ENCODE results near the gene KRTAP13-2. TPM values are rescaled to one million over a fixed set of nuclear protein-coding genes. Genes with fewer than 3 reads are reported as not detected.

The KRTAP13-2 gene
- total RNA-seq, 2 donors from 2014 or later = not detected

DNA sequence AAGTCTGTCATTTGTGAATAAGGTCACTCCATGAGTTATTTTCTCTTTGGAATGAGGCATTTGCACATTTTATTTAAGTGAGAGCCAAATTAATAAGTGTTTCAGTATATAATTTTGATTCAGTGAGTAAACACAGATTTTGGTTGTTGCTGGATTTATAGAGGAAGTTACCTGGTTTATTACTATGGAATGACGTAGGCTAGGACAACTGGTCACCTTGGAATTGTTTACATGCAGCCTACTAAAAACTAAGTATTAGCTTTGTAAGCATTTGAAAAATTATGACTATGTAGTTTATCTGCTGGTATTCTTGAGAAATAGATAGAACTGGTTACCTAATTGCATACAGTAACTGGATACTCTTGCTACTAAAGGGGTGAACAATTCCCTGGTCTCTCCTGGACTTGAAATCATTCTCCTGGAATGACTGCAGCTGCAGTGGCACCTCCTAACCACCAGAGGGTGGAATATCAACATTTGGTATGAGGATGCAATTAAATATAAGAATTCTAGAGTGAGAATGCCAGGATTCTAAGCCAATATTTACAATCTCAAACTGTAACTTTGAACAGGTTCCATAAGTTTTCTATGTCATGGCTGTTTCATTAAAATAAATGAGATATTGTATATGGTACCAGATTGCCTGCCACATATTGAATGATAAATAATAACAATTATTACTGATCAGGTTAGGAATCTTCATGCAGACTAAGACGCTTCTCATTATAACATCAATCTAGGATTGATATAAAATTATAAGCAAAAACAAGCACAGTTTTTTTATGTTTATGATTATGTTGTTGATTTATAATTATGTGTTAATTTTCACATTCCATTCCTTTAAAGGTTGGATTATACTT lies 31.1 kb downstream of the KRTAP13-2 start:
- Mint-ChIP-seq H3K36me3 (ENCODE audit: low read depth) (no peaks in the 10 kb centered on the region), H3K27ac (no peak overlapping the region), H3K4me3 (no peak overlapping the region), H3K4me1 (no peaks in the 10 kb centered on the region), H3K27me3 (peaks cover 17% of the 10 kb centered on the region)
- H3K9me3 ChIP-seq (ENCODE audit: control insufficient read depth, low read length, poor library complexity, severe bottlenecking) = no peaks in the 10 kb centered on the region
- ATAC-seq (no peak), DNase-seq (no peak)

DNA sequence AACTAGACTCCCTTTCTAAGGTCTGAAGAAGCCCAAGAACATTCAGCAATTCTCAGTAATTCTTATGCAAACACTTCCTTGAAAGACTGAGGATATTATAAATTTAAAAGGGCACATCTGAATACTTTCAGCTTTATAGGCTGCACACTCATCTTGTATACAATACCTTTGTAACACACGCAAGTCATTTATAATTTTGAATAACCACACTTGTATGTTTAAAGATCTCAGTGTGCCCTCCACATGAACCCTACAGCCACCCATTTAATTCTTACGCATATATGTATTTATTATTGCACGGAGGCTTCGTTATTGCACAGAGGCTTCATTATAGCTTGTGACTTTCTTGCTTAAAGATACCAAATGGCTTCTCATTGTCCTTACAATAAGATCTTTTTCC lies 33.4 kb downstream of the KRTAP13-2 start:
- no peak overlapping the region for H3K4me3 Mint-ChIP-seq
- H3K4me1 Mint-ChIP-seq = no peaks in the 10 kb centered on the region
- no peak overlapping the region for H3K27ac Mint-ChIP-seq
- H3K27me3 Mint-ChIP-seq = peaks cover 5% of the 10 kb centered on the region
- H3K9me3 ChIP-seq (ENCODE audit: control insufficient read depth, low read length, poor library complexity, severe bottlenecking) = no peaks in the 10 kb centered on the region
- H3K36me3 Mint-ChIP-seq (ENCODE audit: low read depth) = no peaks in the 10 kb centered on the region
- ATAC-seq (no peak), DNase-seq (no peak)

- no peak for DNase-seq
- no peaks in the 10 kb centered on the region for H3K9me3 ChIP-seq (ENCODE audit: control insufficient read depth, low read length, poor library complexity, severe bottlenecking)
- no peaks in the 10 kb centered on the region for H3K36me3 Mint-ChIP-seq (ENCODE audit: low read depth)
- no peak for ATAC-seq
- H3K27me3 Mint-ChIP-seq = peaks cover 4% of the 10 kb centered on the region
- H3K27ac Mint-ChIP-seq = no peak overlapping the region
- H3K4me1 Mint-ChIP-seq = no peaks in the 10 kb centered on the region
- no peak overlapping the region for H3K4me3 Mint-ChIP-seq
Observed at GRCh38 chr21:30337772-30338171, 34.3 kb downstream of the KRTAP13-2 start.

GRCh38 chr21:30337276-30337744 lies 34.8 kb downstream of the KRTAP13-2 start, which contains the start of gene KRTAP27-1:
Gene KRTAP27-1 (minus strand): TSS chr21:30337694. CDS start chr21:30337668, 26 bp downstream.
- ATAC-seq = no peak
- no peak for DNase-seq
- H3K36me3 Mint-ChIP-seq (ENCODE audit: low read depth) = no peaks in the 10 kb centered on the region

DNA sequence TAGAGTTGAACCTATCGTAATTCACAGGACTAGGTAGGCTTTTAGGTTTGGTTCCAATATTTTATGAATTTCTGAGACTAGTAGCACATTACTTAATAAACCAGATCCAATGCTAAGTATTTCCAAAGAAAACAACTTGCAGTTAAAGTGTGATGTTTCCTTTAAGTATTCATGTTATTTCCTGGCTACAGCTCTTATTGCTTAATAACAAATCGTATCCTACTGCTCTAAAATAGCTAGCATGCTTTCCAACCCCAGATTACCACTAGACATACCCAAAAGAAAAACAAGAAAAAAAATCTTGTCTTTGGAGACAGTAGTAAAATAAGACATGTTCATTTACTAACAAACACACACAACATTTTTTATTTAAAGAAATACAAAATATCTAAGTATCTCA lies 35.5 kb downstream of the KRTAP13-2 start:
- H3K27ac Mint-ChIP-seq = no peak overlapping the region
- H3K4me3 Mint-ChIP-seq = no peak overlapping the region
- no peaks in the 10 kb centered on the region for H3K4me1 Mint-ChIP-seq
- no peaks in the 10 kb centered on the region for H3K9me3 ChIP-seq (ENCODE audit: control insufficient read depth, low read length, poor library complexity, severe bottlenecking)
- no peak for DNase-seq
- ATAC-seq = no peak
- no peaks in the 10 kb centered on the region for H3K27me3 Mint-ChIP-seq
- no peaks in the 10 kb centered on the region for H3K36me3 Mint-ChIP-seq (ENCODE audit: low read depth)

More at GRCh38 chr21:30337276-30337744, 34.8 kb downstream of the KRTAP13-2 start, which contains the start of gene KRTAP27-1:
- H3K27ac Mint-ChIP-seq = no peak within 1 kb of the TSS
- H3K9me3 ChIP-seq (ENCODE audit: control insufficient read depth, low read length, poor library complexity, severe bottlenecking) = no peaks in the 10 kb centered on the region
- H3K4me1 Mint-ChIP-seq = no peaks in the 10 kb centered on the region
- H3K27me3 Mint-ChIP-seq = peaks cover 4% of the 10 kb centered on the region
- H3K4me3 Mint-ChIP-seq = no peak within 1 kb of the TSS

DNA sequence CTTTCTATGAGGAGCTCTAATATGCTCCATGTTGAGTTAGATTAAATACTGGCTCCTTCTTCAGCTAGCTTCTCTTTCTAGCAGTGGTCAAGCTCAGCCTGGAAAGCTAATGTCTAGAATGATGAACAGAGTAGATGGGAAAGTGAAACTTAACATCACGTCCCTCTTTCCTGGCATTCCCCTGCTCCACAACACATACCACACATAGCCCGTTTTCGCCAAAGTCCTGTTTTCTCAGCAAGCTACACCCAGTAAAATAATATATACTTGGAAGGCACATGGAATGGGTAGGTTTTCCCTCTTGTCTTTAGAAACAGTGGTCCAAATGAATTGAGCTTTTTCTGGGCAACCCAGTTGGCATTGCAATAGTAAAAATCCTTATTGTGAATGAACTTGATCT lies 38.3 kb downstream of the KRTAP13-2 start:
- Mint-ChIP-seq H3K27ac (no peak overlapping the region), H3K36me3 (ENCODE audit: low read depth) (no peaks in the 10 kb centered on the region), H3K27me3 (no peaks in the 10 kb centered on the region), H3K4me3 (no peak overlapping the region), H3K4me1 (no peaks in the 10 kb centered on the region)
- DNase-seq (no peak), ATAC-seq (no peak)
- no peaks in the 10 kb centered on the region for H3K9me3 ChIP-seq (ENCODE audit: control insufficient read depth, low read length, poor library complexity, severe bottlenecking)

- Mint-ChIP-seq H3K27me3 (no peaks in the 10 kb centered on the region), H3K36me3 (ENCODE audit: low read depth) (no peaks in the 10 kb centered on the region), H3K27ac (no peak overlapping the region), H3K4me3 (no peak overlapping the region), H3K4me1 (no peaks in the 10 kb centered on the region)
- H3K9me3 ChIP-seq (ENCODE audit: control insufficient read depth, low read length, poor library complexity, severe bottlenecking) = no peaks in the 10 kb centered on the region
- no peak for DNase-seq
- no peak for ATAC-seq
Observed at GRCh38 chr21:30332681-30333080, 39.4 kb downstream of the KRTAP13-2 start.

GRCh38 chr21:30329203-30329875 lies 42.7 kb downstream of the KRTAP13-2 start:
- no peaks in the 10 kb centered on the region for H3K36me3 Mint-ChIP-seq (ENCODE audit: low read depth)
- DNase-seq (no peak), ATAC-seq (no peak)
- no peak overlapping the region for H3K27ac Mint-ChIP-seq
- no peaks in the 10 kb centered on the region for H3K27me3 Mint-ChIP-seq
- no peak overlapping the region for H3K4me3 Mint-ChIP-seq
- H3K4me1 Mint-ChIP-seq = no peaks in the 10 kb centered on the region
- peaks cover 3% of the 10 kb centered on the region for H3K9me3 ChIP-seq (ENCODE audit: control insufficient read depth, low read length, poor library complexity, severe bottlenecking)

- ATAC-seq (no peak), DNase-seq (no peak)
- H3K27ac Mint-ChIP-seq = no peak overlapping the region
- no peaks in the 10 kb centered on the region for H3K4me1 Mint-ChIP-seq
- H3K27me3 Mint-ChIP-seq = no peaks in the 10 kb centered on the region
- H3K36me3 Mint-ChIP-seq (ENCODE audit: low read depth) = no peaks in the 10 kb centered on the region
- H3K4me3 Mint-ChIP-seq = no peak overlapping the region
- H3K9me3 ChIP-seq (ENCODE audit: control insufficient read depth, low read length, poor library complexity, severe bottlenecking) = peaks cover 3% of the 10 kb centered on the region
Observed at GRCh38 chr21:30326390-30326789, 45.7 kb downstream of the KRTAP13-2 start.

Other genes with a start within 250 kb of the KRTAP13-2 start
- gene CLDN17, start 205.5 kb downstream of the KRTAP13-2 start, total RNA-seq = not detected
- not detected for gene CLDN8, start 156.2 kb downstream of the KRTAP13-2 start, total RNA-seq
- not detected for gene KRTAP24-1, start 89.3 kb downstream of the KRTAP13-2 start, total RNA-seq
- not detected for gene KRTAP25-1, start 82.8 kb downstream of the KRTAP13-2 start, total RNA-seq
- gene KRTAP26-1, start 52.0 kb downstream of the KRTAP13-2 start, total RNA-seq = not detected
- gene KRTAP27-1, start 34.6 kb downstream of the KRTAP13-2 start, total RNA-seq = not detected
- gene KRTAP23-1, start 23.7 kb downstream of the KRTAP13-2 start, total RNA-seq = not detected
- not detected for gene KRTAP13-1, start 23.8 kb upstream of the KRTAP13-2 start, total RNA-seq
- not detected for gene KRTAP13-3, start 53.7 kb upstream of the KRTAP13-2 start, total RNA-seq
- gene KRTAP13-4, start 57.9 kb upstream of the KRTAP13-2 start, total RNA-seq = not detected
- not detected for gene KRTAP15-1, start 68.0 kb upstream of the KRTAP13-2 start, total RNA-seq
- not detected for gene KRTAP19-1, start 108.1 kb upstream of the KRTAP13-2 start, total RNA-seq
- not detected for gene KRTAP19-2, start 115.2 kb upstream of the KRTAP13-2 start, total RNA-seq
- not detected for gene KRTAP19-3, start 119.7 kb upstream of the KRTAP13-2 start, total RNA-seq
- not detected for gene KRTAP19-4, start 124.9 kb upstream of the KRTAP13-2 start, total RNA-seq
- not detected for gene KRTAP19-5, start 129.9 kb upstream of the KRTAP13-2 start, total RNA-seq
- gene KRTAP19-6, start 169.6 kb upstream of the KRTAP13-2 start, total RNA-seq = not detected
- not detected for gene KRTAP19-7, start 189.0 kb upstream of the KRTAP13-2 start, total RNA-seq
- gene KRTAP22-2, start 218.1 kb upstream of the KRTAP13-2 start, total RNA-seq = not detected
- not detected for gene KRTAP6-3, start 220.2 kb upstream of the KRTAP13-2 start, total RNA-seq
- not detected for gene KRTAP6-2, start 226.6 kb upstream of the KRTAP13-2 start, total RNA-seq
- not detected for gene KRTAP22-1, start 228.8 kb upstream of the KRTAP13-2 start, total RNA-seq
- gene KRTAP6-1, start 241.7 kb upstream of the KRTAP13-2 start, total RNA-seq = not detected
- not detected for gene KRTAP20-1, start 244.2 kb upstream of the KRTAP13-2 start, total RNA-seq
- gene KRTAP20-4, start 248.4 kb upstream of the KRTAP13-2 start, total RNA-seq = not detected